ENCODE results near the gene OTUB1. TPM values are rescaled to one million over a fixed set of nuclear protein-coding genes. Genes with fewer than 3 reads are reported as not detected.

Gene OTUB1
- total and polyA plus RNA-seq, 2 of the 13 experiments (the other 11 are each of a cell fraction or from before 2014, with no cell fraction given) = 58.8 to 130 TPM

DNA sequence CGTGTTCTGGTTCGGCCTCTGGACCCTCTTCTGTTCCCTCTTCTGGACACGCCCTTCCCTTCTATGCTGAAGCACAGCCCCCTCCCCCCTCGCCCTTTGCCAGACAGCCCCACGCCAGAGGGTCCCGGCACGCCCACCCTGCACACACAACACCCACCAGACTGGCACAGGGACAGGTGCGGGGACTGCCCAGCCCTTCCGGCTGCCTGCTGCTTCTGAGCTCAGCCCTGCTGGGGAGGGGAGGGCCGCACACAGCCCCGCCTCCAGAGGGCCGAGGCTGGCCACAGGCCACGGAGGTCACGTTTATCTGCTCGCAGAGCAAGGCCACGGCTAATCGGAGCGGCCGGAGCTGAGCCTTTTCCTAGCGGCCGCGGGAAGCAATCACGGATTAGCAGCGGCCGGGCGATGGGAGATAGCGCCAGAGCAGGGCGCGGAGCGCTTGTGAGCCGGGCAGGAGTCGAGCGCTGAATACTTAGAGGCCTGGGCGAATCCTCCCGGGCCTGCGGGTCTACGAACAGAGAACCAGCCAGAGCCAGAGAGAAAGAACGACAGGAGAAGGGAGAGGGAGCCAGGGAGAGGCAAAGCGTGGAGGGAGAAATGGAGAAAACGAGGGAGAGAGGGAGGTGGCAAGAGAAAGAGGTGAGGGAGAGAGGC, 21.5 kb downstream of the OTUB1 start (continued):
- TF ChIP-seq ZBTB33 (CRISPR knock-in tag; IDR thresholded peaks at IDR 0.05) (peak; percentile 35; the same call in 1 of the 2 replicates), MATR3 (CRISPR knock-in tag; IDR thresholded peaks at IDR 0.05) (no peak), ZNF777 (CRISPR knock-in tag; IDR thresholded peaks at IDR 0.05) (0 out of 2 replicates have a peak, but pooled peaks have one; percentile 27), RAD21 (CRISPR knock-in tag; IDR thresholded peaks at IDR 0.05) (peak; percentile 20; the same call in 1 of the 2 replicates), ZNF329 (CRISPR knock-in tag; IDR thresholded peaks at IDR 0.05; ENCODE audit: low read depth) (no peak), ZBTB7A (CRISPR knock-in tag; IDR thresholded peaks at IDR 0.05) (peak; percentile 50; the same call in 1 of the 2 replicates), ZNF740 (CRISPR knock-in tag; IDR thresholded peaks at IDR 0.05) (0 out of 2 replicates have a peak, but pooled peaks have one; percentile 56), FOXA1 (IDR thresholded peaks at IDR 0.05) (no peak), FOXA1 (CRISPR knock-in tag; IDR thresholded peaks at IDR 0.05) (0 out of 2 replicates have a peak, but pooled peaks have one; percentile 15), NFYC (CRISPR knock-in tag; IDR thresholded peaks at IDR 0.05) (peak; percentile 34), KLF11 (CRISPR knock-in tag; IDR thresholded peaks at IDR 0.05) (0 out of 2 replicates have a peak, but pooled peaks have one; percentile 20), AKAP8 (CRISPR knock-in tag; IDR thresholded peaks at IDR 0.05) (peak; percentile 92), ZNF572 (CRISPR knock-in tag; IDR thresholded peaks at IDR 0.05) (0 out of 2 replicates have a peak, but pooled peaks have one; percentile 77), TARDBP (CRISPR knock-in tag; IDR thresholded peaks at IDR 0.05) (peak; percentile 82; the same call in 1 of the 2 replicates), KAT7 (CRISPR knock-in tag; IDR thresholded peaks at IDR 0.05; ENCODE audit: borderline replicate concordance) (peak; percentile 67; the same call in 1 of the 2 replicates), U2AF2 (IDR thresholded peaks at IDR 0.05; ENCODE audit: low read depth, low read length) (no peak), NR2F2 (IDR thresholded peaks at IDR 0.05; ENCODE audit: borderline replicate concordance, low read depth) (peak; percentile 72), ZNF580 (CRISPR knock-in tag; IDR thresholded peaks at IDR 0.05; ENCODE audit: borderline replicate concordance, low read depth) (peak; percentile 62; the same call in 1 of the 2 replicates), ZNF549 (CRISPR knock-in tag; IDR thresholded peaks at IDR 0.05) (no peak), ZFP37 (CRISPR knock-in tag; IDR thresholded peaks at IDR 0.05; ENCODE audit: borderline replicate concordance) (no peak), FOSL2 (CRISPR knock-in tag; IDR thresholded peaks at IDR 0.05) (peak; percentile 28; the same call in 1 of the 2 replicates), ZNF614 (CRISPR knock-in tag; IDR thresholded peaks at IDR 0.05; ENCODE audit: borderline replicate concordance) (peak; percentile 79; the same call in 1 of the 2 replicates)
- TF ChIP-seq, protein P1, sequence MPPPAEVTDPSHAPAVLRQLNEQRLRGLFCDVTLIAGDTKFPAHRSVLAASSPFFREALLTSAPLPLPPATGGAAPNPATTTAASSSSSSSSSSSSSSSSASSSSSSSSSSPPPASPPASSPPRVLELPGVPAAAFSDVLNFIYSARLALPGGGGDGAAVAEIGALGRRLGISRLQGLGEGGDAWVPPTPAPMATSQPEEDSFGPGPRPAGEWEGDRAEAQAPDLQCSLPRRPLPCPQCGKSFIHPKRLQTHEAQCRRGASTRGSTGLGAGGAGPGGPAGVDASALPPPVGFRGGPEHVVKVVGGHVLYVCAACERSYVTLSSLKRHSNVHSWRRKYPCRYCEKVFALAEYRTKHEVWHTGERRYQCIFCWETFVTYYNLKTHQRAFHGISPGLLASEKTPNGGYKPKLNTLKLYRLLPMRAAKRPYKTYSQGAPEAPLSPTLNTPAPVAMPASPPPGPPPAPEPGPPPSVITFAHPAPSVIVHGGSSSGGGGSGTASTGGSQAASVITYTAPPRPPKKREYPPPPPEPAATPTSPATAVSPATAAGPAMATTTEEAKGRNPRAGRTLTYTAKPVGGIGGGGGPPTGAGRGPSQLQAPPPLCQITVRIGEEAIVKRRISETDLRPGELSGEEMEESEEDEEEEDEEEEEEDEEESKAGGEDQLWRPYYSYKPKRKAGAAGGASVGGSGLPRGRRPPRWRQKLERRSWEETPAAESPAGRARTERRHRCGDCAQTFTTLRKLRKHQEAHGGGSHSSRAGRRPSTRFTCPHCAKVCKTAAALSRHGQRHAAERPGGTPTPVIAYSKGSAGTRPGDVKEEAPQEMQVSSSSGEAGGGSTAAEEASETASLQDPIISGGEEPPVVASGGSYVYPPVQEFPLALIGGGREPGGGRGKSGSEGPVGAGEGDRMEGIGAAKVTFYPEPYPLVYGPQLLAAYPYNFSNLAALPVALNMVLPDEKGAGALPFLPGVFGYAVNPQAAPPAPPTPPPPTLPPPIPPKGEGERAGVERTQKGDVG (CRISPR knock-in tag; IDR thresholded peaks at IDR 0.05; ENCODE audit: borderline replicate concordance) = peak; percentile 69; the same call in 1 of the 2 replicates
- TF ChIP-seq, protein P2, sequence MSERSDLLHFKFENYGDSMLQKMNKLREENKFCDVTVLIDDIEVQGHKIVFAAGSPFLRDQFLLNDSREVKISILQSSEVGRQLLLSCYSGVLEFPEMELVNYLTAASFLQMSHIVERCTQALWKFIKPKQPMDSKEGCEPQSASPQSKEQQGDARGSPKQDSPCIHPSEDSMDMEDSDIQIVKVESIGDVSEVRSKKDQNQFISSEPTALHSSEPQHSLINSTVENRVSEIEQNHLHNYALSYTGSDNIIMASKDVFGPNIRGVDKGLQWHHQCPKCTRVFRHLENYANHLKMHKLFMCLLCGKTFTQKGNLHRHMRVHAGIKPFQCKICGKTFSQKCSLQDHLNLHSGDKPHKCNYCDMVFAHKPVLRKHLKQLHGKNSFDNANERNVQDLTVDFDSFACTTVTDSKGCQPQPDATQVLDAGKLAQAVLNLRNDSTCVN (CRISPR knock-in tag; IDR thresholded peaks at IDR 0.05; ENCODE audit: borderline replicate concordance) = 0 out of 2 replicates have a peak, but pooled peaks have one; percentile 58
